Smooth muscle cell (in vitro differentiated cells): ENCODE results near the gene TP53I13. TPM values are rescaled to one million over a fixed set of nuclear protein-coding genes. Genes with fewer than 3 reads are reported as not detected.

ENCODE experiments used
- DNase-seq: peaks from one replicate; lab custom pipeline; 2025; ENCODE audit not compliant: unreplicated experiment; lab: John Stamatoyannopoulos, UW
- H2AFZ ChIP-seq: fragments of 200-600 bp; sonication (generic); 2 replicates; pipeline ENCODE4 v1.6.0; 2016; ENCODE audit warnings: antibody characterized with exemption, low read depth, mild to moderate bottlenecking
- H3F3A ChIP-seq: fragments of 200-600 bp; sonication (generic); 2 replicates; pipeline ENCODE4 v1.6.0; 2017; ENCODE audit warnings: antibody characterized with exemption, low read depth
- H3K27ac ChIP-seq: fragments of 200-600 bp; sonication (generic); 2 replicates; pipeline ENCODE4 v1.5.1; 2016; ENCODE audit warnings: low read depth, mild to moderate bottlenecking
- H3K27me3 ChIP-seq: fragments of 200-600 bp; sonication (generic); 2 replicates; pipeline ENCODE4 v1.6.1; 2016; ENCODE audit warnings: low read depth, mild to moderate bottlenecking
- H3K36me3 ChIP-seq: fragments of 200-600 bp; sonication (generic); 2 replicates; pipeline ENCODE4 v1.5.1; 2016; ENCODE audit warnings: low read depth
- H3K4me1 ChIP-seq: fragments of 200-600 bp; sonication (generic); 2 replicates; pipeline ENCODE4 v1.5.1; 2016; ENCODE audit warnings: low read depth
- H3K4me2 ChIP-seq: fragments of 200-600 bp; sonication (generic); 2 replicates; pipeline ENCODE4 v1.6.0; 2016; ENCODE audit warnings: mild to moderate bottlenecking
- H3K4me3 ChIP-seq: fragments of 200-600 bp; sonication (generic); 2 replicates; pipeline ENCODE4 v1.5.1; 2016; ENCODE audit warnings: mild to moderate bottlenecking
- H3K79me2 ChIP-seq: fragments of 200-600 bp; sonication (generic); 2 replicates; pipeline ENCODE4 v1.6.0; 2016; ENCODE audit warnings: low read depth, mild to moderate bottlenecking
- H3K9ac ChIP-seq: fragments of 200-600 bp; sonication (generic); 2 replicates; pipeline ENCODE4 v1.6.0; 2016; ENCODE audit warnings: low read depth
- H3K9me3 ChIP-seq: fragments of 200-600 bp; sonication (generic); replicated peaks from 2 replicates; pipeline ENCODE4 v1.5.1; 2016; ENCODE audit warnings: low read depth
- H4K20me1 ChIP-seq: fragments of 200-600 bp; sonication (generic); 2 replicates; pipeline ENCODE4 v1.6.0; 2016; ENCODE audit warnings: low read depth
- WGBS: methylation state at CpG from one replicate; pipeline ENCODE4 v1.1.7; 2016; ENCODE audit warnings: low lambda C conversion rate; 5-methylcytosine and 5-hydroxymethylcytosine counted together
- polyA plus RNA-seq: library from polyadenylated mRNA; unstranded; fragments of >200 nt; fragmentation: Nextera tagmentation; extraction: Ambion mirVana; gene quantifications from 2 replicates; pipeline ENCODE4 v1.2.1, GENCODE V29; 2016
- total RNA-seq: library from RNA; depleted of rRNA; stranded (reverse); fragments of >200 nt; gene quantifications from 2 replicates; pipeline ENCODE4 v1.2.3, GENCODE V29; 2014
- TF ChIP-seq, protein P1 (sequence below): fragments of 200-600 bp; sonication (generic); IDR thresholded peaks from 2 replicates; pipeline ENCODE4 v1.5.1; 2017; ENCODE audit warnings: borderline replicate concordance, mild to moderate bottlenecking, antibody characterized with exemption; ENCODE audit not compliant: insufficient read depth, poor library complexity, severe bottlenecking

Gene TP53I13
- total and polyA plus RNA-seq, 2 experiments from 2014 or later, result 50.7 to 105 TPM

DNA sequence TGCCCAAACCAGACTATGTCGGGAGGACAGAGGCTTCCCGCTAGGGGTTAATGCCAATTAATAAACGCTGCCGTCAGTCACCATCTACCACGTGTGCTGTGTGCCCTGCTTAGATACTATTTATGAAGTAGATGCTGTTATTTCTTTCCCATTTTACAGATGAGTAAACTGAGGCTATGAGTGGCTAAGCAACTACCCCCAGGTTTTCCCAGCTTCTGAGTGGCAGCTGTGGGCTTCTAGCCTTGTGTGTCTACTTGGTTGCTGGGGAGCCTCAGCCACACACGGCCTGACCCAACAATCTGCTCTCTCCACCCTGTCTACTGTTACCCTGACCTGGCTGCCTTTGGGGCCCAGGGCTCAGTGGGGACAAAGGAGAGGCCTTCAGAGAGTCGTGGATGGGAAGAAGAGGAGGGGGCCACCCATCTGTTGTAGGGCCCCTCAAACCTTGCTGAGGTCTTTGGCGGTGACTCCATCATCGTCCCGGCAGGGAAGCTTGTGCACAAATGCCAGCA is 13.8 kb downstream of the TP53I13 start:
- Histone ChIP-seq H4K20me1 (peaks cover 52% of the 10 kb centered on the region), H3K4me3 (no peak overlapping the region), H3K9ac (no peak overlapping the region), H3K27ac (no peak overlapping the region), H2AFZ (no peak overlapping the region), H3K27me3 (no peaks in the 10 kb centered on the region), H3K79me2 (peaks cover 31% of the 10 kb centered on the region), H3K4me2 (no peak overlapping the region), H3K36me3 (no peaks in the 10 kb centered on the region), H3K9me3 (no peaks in the 10 kb centered on the region), H3K4me1 (peaks cover 18% of the 10 kb centered on the region), H3F3A (no peaks in the 10 kb centered on the region)
- TF ChIP-seq, protein P1, sequence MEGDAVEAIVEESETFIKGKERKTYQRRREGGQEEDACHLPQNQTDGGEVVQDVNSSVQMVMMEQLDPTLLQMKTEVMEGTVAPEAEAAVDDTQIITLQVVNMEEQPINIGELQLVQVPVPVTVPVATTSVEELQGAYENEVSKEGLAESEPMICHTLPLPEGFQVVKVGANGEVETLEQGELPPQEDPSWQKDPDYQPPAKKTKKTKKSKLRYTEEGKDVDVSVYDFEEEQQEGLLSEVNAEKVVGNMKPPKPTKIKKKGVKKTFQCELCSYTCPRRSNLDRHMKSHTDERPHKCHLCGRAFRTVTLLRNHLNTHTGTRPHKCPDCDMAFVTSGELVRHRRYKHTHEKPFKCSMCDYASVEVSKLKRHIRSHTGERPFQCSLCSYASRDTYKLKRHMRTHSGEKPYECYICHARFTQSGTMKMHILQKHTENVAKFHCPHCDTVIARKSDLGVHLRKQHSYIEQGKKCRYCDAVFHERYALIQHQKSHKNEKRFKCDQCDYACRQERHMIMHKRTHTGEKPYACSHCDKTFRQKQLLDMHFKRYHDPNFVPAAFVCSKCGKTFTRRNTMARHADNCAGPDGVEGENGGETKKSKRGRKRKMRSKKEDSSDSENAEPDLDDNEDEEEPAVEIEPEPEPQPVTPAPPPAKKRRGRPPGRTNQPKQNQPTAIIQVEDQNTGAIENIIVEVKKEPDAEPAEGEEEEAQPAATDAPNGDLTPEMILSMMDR, result no peak
- 94% methylated on average over 10 of the region's 10 CpGs for WGBS
- no peak for DNase-seq

DNA sequence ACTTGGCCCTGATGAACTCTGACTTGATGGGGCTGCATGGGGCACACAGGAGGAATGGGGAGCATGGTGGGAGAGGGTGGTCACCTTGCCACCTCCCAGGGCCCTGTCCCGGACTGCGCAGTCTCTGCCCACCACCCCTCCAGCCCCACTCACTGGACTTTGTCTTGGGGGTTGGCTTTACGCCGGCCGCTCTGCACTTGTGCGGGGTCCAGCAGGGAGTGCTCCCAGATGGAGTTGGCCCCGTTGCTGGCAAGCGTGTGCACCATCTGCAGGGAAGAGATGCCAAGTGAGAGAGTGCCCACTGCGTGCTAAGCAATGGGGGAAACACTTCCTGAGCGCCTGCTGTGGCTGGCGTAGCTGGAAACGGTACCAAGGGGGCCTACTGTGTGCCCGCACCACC is 14.3 kb downstream of the TP53I13 start:
- TF ChIP-seq, protein P1, result no peak
- Histone ChIP-seq H3K4me3 (no peak overlapping the region), H3K4me2 (no peak overlapping the region), H3K27ac (no peak overlapping the region), H3K9me3 (no peaks in the 10 kb centered on the region), H3K9ac (no peak overlapping the region), H4K20me1 (peaks cover 56% of the 10 kb centered on the region), H3K36me3 (no peaks in the 10 kb centered on the region), H2AFZ (no peak overlapping the region), H3K4me1 (peaks cover 21% of the 10 kb centered on the region), H3K27me3 (no peaks in the 10 kb centered on the region), H3K79me2 (peaks cover 36% of the 10 kb centered on the region), H3F3A (no peaks in the 10 kb centered on the region)
- DNase-seq, result no peak
- 97% methylated on average over 13 of the region's 13 CpGs for WGBS

DNA sequence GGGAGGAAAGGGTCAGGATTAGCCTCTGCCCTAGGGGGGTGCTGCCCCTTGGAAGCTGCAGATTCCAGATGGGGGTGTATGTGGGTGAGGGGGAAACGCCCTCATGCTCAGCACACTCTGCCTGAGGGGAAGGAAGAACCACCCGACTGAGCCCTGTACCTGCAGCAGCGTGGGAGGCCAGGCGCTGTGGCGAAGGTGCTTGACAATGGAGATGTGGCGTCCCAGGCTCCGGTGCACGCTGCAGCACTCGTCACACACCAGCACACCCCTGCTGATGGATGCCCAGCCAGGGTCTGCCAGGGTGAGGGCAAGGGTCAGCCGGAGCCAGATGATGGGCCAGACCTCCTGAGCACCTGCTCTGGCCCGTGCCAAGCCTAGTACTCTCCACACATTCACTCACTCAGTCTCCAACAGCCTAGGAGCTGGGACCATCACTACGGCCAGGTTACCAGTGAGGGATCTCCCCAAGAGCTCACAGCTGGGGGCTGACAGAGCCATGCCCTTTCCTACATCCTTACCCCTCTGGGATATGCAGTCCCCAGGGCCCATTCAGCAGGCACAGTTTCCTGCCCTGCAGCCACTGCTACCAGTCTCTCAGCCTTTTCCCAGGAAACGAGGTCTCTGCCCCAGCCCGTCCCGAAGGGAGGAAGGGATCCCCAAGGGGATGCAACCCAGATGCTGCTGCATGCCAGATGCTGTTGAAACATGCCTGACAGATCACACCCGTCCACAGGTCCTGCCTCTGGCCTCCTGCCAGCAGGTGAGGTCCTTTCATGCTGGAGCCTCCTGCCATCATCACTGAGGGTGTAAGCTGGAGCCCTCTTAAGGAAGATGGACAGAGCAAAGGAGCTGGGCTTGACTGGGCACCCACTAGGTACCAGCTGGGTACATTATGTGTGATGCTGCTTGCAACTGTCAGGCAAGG is 15.1 kb downstream of the TP53I13 start:
- Histone ChIP-seq H4K20me1 (peaks cover 64% of the 10 kb centered on the region), H3K4me2 (no peak overlapping the region), H3K4me3 (no peak overlapping the region), H3K27me3 (no peaks in the 10 kb centered on the region), H3F3A (no peaks in the 10 kb centered on the region), H3K36me3 (no peaks in the 10 kb centered on the region), H3K27ac (no peak overlapping the region), H3K4me1 (peaks cover 29% of the 10 kb centered on the region), H3K79me2 (peaks cover 44% of the 10 kb centered on the region), H3K9me3 (no peaks in the 10 kb centered on the region), H3K9ac (no peak overlapping the region), H2AFZ (no peak overlapping the region)
- 94% methylated on average over 16 of the region's 16 CpGs for WGBS
- TF ChIP-seq, protein P1, result no peak
- DNase-seq, result no peak
